H1 (cell line): ENCODE results near the gene KRTCAP2.

Source experiments
- CHD1 ChIP-seq: IDR thresholded peaks from 2 replicates; pipeline ENCODE4 v1.6.1; 2012; ENCODE audit warnings: low read depth, low read length, improper control_type of control experiment
- CTCF ChIP-seq, 3 experiments: IDR thresholded peaks; 1 replicate in 2 of 3; 2 replicates in 1 of 3; pipeline versions ENCODE4 v1.5.1 to v1.6.1; 2011; ENCODE audit warnings: low read length in 3 of 3, mild to moderate bottlenecking in 3 of 3, inconsistent platforms in 2 of 3, low read depth in 1 of 3, moderate library complexity in 1 of 3; ENCODE audit not compliant: insufficient read depth in 1 of 3; ENCODE audit errors: control extremely low read depth in 1 of 3
- SAP30 ChIP-seq: fragments of 300-600 bp; sonication (generic); IDR thresholded peaks from 2 replicates; pipeline ENCODE4 v1.7.1; 2012; ENCODE audit warnings: low read length, moderate library complexity, mild to moderate bottlenecking, inconsistent platforms; ENCODE audit not compliant: insufficient read depth, insufficient replicate concordance
- SP1 ChIP-seq: IDR thresholded peaks from 2 replicates; pipeline ENCODE4 v1.6.1; 2011; ENCODE audit warnings: low read depth, low read length
- SUZ12 ChIP-seq: fragments of 200-600 bp; sonication (generic); IDR thresholded peaks from 2 replicates; pipeline ENCODE4 v1.6.1; 2012; ENCODE audit warnings: mild to moderate bottlenecking, inconsistent platforms, low read length, moderate library complexity, mixed read lengths
- TAF1 ChIP-seq: IDR thresholded peaks from 2 replicates; pipeline ENCODE4 v1.6.1; 2011; ENCODE audit warnings: mild to moderate bottlenecking, low read depth, low read length
- TF ChIP-seq, protein P1 (sequence below): IDR thresholded peaks from 2 replicates; pipeline ENCODE4 v1.6.1; 2012; ENCODE audit warnings: inconsistent platforms

GRCh38 chr1:155158991-155159390 lies 14.1 kb downstream of the KRTCAP2 start:
- TF ChIP-seq SP1, result no peak
- no peak for TF ChIP-seq CTCF (IDR thresholded peaks at IDR 0.05; ENCODE audit: control extremely low read depth in 1 of 3, insufficient read depth in 1 of 3, low read depth in 1 of 3, low read length in 3 of 3)
- TF ChIP-seq, protein P1, sequence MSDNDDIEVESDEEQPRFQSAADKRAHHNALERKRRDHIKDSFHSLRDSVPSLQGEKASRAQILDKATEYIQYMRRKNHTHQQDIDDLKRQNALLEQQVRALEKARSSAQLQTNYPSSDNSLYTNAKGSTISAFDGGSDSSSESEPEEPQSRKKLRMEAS, result no peak
- TF ChIP-seq SAP30, result no peak
- no peak for TF ChIP-seq CHD1
- no peak for TF ChIP-seq SUZ12
- no peak for TF ChIP-seq TAF1
